Muscle of arm (tissue), 14 donors: ENCODE results near the gene TRERF1. TPM values are rescaled to one million over a fixed set of nuclear protein-coding genes. Genes with fewer than 3 reads are reported as not detected.
"Not testable (repeated sequence)": the region's sequence is repeated elsewhere in the genome, so short reads cannot be mapped to it uniquely, and the experiment has no call there.

Experiments
- DNase-seq: peaks from one replicate; pipeline ENCODE4 v3.0.0-alpha.2; 2013
- long read RNA-seq, 11 donors: transcript quantifications; one replicate each; lab custom pipeline, GENCODE V29; 2026
- polyA plus RNA-seq, 12 donors: library from polyadenylated mRNA; unstranded; fragments of 120-200 nt; gene quantifications; one replicate each; pipeline ENCODE4 v1.2.1, GENCODE V29; 2013; ENCODE audit not compliant: insufficient read length in 12 of 12

TRERF1 gene, protein sequence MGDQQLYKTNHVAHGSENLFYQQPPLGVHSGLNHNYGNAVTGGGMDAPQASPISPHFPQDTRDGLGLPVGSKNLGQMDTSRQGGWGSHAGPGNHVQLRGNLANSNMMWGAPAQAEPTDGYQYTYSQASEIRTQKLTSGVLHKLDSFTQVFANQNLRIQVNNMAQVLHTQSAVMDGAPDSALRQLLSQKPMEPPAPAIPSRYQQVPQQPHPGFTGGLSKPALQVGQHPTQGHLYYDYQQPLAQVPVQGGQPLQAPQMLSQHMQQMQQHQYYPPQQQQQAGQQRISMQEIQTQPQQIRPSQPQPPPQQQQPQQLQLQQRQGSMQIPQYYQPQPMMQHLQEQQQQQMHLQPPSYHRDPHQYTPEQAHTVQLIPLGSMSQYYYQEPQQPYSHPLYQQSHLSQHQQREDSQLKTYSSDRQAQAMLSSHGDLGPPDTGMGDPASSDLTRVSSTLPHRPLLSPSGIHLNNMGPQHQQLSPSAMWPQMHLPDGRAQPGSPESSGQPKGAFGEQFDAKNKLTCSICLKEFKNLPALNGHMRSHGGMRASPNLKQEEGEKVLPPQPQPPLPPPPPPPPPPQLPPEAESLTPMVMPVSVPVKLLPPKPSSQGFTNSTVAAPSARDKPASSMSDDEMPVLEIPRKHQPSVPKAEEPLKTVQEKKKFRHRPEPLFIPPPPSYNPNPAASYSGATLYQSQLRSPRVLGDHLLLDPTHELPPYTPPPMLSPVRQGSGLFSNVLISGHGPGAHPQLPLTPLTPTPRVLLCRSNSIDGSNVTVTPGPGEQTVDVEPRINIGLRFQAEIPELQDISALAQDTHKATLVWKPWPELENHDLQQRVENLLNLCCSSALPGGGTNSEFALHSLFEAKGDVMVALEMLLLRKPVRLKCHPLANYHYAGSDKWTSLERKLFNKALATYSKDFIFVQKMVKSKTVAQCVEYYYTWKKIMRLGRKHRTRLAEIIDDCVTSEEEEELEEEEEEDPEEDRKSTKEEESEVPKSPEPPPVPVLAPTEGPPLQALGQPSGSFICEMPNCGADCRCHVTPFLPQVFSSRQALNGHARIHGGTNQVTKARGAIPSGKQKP (N-terminal part only)
- 10 to 100 TPM in 4 of 12 donors, 1 to 10 TPM in 7, not detected in 1; 7.0 to 20.6 (median 9.2) TPM for polyA plus RNA-seq
- long read RNA-seq, donor 1, result 0 reads
- long read RNA-seq, donor 2, result 0 reads
- long read RNA-seq, donor 3, result 0 reads
- long read RNA-seq, donor 4, result 0 reads
- long read RNA-seq, donor 5, result 0 reads
- long read RNA-seq, donor 6, result 0 reads
- long read RNA-seq, donor 7, result 0 reads
- long read RNA-seq, donor 8, result 0 reads
- long read RNA-seq, donor 9, result 0 reads
- long read RNA-seq, donor 10, result 0 reads
- long read RNA-seq, donor 11, result 0 reads

DNA sequence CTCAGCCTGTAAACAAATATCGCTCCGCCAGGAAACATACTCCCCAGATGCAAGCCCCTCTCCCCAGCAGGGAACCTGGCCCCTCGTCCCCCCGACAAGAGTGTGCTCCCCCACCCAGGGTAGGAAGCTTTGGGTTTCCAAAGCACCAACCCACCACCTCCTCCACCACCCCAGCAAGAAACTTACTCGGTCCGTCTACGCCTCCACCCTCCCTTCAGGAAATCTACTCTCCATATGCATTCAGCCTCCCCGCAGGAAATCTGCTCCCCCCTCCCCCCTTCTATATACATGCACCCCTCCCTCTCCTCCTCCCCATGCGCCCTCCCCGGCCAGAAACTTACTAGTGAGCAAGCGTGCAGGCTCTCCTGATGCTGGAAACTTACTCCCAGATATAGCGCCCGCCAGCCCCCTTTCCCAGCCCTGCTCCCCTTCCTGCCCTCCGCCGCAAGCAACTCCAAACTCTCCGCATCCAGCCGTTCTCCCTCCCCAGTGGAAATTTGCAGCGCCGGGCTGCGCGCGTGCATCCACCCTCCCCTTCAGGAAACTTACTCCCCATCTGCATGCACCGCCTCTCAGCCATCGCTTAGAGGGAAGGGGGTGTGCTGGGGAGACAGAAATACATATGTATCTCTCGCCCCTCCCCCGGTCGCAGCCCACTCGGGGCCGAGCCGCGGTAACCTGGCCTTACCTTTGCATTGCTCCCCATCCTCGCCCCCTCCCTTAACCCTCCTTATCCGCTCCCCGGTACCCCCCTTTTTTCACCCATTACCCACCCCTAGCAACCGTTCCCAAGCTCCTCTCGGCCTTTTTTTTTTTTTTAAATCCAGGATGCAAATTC, at the start of gene TRERF1:
Gene TRERF1 (minus strand): TSS at position 594 of the 838 bp plus-strand sequence. CDS start 182,336 bp downstream, outside the sequence.
- peak; percentile 85 for DNase-seq

DNA sequence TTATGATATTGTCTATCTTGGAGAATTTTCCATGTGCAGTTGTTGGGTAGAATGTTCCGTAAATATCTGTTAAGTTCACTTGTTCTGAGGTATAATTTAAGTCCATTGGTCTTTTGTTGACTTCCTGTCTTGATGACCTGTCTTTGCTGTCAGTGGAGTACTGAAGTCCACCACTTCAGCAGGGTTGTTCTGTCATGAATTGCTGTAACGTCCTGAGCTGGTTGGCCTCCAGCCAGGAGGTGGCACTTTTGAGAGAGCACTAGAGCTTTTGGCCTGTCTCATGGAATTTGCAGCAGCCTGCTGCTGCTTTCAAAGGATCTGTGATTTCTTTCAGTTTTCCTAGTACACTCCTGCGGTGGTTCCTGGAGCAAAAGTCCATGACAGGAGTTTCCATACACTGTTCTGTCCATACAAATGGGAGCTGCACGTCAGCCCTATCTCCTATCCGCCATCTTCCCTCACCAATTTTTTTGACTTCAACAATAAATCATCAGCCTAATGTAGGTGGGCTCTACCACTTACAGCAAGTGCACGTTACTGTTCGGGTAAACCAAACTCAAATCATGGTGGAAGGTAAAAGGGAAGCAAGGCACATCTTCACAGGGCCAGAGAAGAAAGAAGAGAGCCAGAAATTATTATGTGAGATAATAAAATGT, 46.9 kb upstream of the TRERF1 start:
- no peak for DNase-seq

DNA sequence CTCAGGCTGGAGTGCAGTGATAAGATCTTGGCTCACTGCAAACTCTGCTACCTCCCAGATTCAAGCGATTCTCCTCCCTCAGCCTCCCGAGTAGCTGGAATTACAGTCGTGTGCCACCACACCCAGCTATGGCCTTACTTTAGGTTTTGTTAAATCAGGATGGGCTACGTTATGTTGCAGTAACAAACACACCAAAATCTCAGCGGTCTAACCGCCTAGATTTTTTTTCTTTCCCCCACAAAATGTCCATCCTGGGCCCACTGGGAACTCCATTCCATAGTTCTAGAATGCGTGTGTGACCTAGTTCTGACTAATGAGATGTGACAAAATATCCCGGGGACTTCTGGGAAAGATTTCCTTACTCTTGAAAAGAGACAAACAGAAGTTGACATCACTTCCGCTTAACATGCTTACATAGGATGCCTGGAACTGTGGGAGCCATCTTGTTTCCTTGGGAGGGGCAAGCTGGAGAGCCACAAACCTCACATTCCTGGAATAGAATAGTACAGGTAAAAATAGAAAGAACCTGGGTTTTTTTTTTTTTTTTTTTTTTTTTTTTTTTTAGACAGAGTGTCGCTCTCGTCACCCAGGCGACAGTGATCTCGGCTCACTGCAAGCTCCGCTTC, 42.3 kb upstream of the TRERF1 start:
- DNase-seq, result no peak

DNA sequence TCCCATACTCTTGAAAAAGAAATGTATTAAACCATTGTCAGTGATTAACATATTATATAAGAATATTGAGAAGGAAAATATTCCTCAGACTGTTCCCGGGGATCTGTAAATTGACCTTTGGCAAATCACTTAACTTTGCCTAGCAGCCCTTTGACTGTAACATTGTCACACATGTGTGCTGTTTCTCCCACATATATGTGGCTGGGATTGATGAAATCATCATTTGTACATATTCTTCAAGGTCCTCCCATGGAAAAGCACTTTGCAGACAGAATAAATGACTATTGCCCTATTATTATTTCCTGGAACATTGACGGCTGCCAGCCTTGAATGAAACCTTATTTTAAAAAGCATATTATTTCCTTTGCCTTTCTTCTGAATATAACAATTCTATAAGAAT, 36.4 kb upstream of the TRERF1 start:
- DNase-seq, result no peak

DNA sequence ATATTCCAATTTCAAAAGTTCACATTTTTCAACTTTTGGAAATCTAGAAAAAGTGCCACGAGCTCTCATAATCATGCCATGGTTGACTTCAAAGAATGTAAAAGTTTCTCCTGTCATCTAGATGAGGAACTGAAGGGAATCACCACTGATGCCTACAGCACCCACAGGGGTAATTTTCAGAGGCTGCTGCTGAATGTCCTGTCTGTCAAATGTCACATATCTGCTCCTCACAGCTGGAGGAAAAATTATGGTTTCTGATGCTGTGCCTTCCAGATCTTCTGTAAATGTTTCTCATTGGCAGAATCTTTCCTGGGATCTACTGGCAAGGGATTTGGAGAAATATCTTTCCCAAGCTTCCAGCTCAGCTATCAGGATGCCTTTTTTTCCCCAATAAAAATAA, 32.5 kb upstream of the TRERF1 start:
- no peak for DNase-seq

DNA sequence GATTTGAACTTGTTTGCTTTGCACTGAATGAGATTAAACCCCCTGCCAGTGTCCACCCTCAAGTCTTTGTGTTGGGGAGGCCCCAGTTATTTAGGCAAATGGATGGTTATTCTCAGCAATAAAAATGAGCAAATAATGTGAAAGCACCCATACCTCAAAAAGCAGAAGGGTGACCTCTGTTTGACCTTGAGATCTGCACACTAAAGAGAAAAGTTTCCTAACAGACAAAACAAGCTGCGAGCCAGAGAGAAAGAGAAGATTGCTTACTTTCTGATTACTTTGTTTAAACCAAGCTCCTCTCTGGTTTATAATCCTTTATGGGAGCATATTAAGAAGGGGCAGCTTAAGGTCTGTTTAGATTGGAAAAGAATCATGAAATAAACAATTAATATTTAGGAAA, 30.4 kb upstream of the TRERF1 start:
- DNase-seq, result peak; percentile 14

DNA sequence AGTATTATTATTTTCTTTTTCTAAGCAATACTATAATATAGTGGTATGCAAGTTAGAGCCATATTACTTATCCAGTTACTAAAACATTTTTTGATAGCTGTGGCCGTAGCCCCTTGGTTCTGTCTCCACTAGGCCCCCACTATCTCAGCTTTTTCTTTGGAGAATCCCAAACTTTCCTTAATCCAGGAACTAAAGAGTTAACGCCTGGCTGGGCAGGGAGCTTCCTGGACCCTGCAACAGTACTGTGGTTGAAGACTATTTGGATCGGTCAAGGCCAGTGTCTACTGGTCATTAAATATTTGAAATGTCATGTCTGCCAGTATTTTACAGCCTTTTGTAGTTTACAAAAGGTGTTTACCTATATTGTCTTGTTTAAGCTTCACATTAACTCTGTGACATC, 20.0 kb upstream of the TRERF1 start:
- no peak for DNase-seq

DNA sequence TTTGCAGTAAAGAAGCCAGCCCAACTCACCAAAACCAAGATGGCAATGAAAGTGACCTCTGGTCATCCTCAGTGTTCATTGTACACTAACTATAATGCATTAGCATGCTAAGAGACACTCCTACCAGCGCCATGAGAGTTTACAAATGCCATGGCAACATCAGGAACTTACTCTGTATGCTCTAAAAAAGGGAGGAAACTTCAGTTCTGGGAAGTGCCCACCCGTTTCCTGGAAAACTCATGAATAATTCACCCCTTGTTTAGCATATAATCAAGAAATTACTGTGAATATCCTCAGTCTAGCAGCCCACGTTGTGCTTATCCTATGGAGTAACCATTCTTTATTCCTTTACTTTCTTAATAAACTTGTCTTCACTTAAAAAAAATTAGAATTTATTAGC, 19.4 kb upstream of the TRERF1 start:
- no peak for DNase-seq

DNA sequence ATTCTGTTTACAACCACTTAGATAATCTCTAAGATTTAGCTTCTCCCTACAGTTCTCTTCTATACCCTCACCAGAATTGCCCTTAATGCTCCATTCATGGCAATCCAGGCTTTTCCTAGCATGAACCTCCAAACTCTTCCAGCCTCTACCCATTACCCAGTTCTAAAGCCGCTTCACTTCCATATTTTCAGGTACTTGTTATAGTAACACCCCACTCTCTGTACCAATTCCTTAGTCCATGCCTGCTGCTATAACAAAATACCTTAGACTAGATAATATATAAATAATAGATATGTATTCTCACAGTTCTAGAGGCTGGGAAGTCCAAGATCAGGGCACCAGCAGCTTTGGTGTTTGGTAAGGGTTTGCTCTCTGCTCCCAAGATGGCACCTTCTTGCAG, 16.5 kb upstream of the TRERF1 start:
- DNase-seq, result no peak

DNA sequence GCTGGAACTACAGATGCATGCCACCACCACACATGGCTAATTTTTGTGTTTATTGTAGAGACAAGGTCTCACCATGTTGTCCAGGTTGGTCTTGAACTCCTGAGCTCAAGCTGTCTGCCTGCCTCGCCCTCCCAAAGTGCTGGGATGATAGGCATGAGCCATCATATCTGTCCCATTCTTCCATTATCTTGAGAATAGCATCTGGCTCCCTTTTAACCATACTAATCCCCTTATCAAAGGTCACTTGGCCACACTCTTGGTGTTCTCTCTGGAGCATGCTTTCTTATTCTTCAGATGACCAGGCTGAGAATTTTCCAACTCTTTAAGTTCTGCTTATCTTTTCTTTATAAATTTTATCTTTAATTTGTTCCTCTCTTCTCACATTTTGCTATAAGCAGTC, 15.9 kb upstream of the TRERF1 start:
- no peak for DNase-seq

DNA sequence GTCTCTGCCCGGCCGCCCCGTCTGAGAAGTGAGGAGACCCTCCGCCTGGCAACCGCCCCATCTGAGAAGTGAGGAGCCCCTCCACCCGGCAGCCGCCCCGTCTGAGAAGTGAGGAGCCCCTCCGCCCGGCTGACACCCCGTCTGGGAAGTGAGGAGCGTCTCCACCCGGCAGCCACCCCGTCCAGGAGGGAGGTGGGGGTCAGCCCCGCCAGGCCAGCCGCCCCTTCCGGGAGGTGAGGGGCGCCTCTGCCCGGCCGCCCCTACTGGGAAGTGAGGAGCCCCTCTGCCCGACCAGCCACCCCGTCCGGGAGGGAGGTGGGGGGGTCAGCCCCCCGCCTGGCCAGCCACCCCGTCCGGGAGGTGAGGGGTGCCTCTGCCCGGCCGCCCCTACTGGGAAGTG, 14.7 kb upstream of the TRERF1 start:
- DNase-seq, result not testable (repeated sequence)

DNA sequence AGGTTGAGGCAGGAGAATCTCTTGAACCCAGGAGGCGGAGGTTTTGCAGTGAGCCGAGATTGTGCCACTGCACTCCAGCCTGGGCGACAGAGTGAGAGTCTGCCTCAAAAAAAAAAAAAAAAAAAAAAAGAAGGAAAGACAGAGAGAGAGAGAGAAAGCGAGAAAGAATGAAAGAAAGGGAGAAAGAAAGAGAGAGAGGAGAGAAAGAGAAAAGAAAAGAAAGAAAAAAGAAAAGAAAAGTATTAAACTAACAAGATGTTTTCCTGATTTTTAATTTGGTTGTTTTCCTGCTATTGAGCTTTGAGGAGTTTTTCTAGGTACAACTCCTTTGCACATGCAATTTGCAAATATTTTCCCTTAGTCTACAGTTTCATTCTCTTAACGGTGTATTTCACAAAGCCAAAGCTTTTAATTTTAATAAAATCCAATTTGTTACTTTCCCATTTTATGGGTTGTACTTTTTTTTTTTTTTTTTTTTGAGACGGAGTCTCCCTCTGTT, 10.8 kb upstream of the TRERF1 start:
- DNase-seq, result no peak

DNA sequence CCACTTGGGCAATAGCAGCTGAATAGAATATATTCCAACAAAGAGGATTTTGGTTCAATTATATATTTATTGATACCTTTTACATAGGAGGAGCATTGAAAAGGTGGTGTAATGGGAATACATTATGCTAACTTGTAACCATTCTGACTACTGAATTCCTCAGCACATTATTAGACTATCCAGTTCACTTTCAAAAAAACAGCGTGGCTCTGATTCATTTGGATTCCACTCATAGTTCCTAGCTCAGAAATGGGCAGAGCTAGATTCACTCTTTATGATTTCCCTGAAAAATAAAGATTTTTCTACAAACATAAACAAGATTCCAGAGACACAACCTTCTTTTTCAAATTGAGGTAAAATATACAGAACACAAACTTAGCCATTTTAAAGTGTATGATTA, 9.2 kb upstream of the TRERF1 start:
- no peak for DNase-seq

DNA sequence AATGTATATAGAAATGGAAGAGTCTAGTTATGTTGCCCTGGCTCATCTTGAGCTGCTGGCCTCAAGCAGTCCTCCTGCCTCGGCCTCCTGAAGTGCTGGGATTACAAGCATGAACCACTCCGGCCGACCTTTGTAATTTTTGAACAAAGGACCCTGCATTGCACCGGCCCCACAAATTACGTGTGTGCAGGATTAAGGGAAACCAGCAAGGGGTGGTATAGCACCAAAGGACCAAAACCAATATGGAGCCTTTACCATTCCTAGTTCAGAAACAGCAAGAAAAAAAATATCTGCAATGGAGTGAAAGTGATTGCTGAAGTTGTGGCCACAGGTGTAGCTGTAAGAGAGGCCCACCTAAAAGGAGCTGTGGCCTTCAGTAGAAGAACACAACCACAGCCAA, 8.2 kb upstream of the TRERF1 start:
- DNase-seq, result no peak

DNA sequence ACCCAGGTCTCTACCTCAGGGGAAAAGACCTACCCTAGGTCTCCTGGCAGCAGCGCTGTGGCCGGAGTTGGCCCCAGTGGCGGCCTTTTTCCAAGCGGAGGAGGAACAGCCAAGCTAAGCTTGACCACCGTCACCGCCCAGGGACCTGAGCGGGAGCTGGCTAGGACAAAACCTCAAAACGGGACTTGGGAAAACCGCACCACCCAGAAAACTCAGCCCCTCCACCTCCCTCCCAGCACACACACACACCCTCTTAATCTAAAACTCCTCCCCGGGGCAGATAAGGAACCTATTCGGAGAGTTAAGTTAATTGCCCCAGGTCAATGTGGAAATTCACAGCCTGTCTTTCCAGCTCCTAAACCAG, 2.7 kb upstream of the TRERF1 start:
- no peak for DNase-seq

DNA sequence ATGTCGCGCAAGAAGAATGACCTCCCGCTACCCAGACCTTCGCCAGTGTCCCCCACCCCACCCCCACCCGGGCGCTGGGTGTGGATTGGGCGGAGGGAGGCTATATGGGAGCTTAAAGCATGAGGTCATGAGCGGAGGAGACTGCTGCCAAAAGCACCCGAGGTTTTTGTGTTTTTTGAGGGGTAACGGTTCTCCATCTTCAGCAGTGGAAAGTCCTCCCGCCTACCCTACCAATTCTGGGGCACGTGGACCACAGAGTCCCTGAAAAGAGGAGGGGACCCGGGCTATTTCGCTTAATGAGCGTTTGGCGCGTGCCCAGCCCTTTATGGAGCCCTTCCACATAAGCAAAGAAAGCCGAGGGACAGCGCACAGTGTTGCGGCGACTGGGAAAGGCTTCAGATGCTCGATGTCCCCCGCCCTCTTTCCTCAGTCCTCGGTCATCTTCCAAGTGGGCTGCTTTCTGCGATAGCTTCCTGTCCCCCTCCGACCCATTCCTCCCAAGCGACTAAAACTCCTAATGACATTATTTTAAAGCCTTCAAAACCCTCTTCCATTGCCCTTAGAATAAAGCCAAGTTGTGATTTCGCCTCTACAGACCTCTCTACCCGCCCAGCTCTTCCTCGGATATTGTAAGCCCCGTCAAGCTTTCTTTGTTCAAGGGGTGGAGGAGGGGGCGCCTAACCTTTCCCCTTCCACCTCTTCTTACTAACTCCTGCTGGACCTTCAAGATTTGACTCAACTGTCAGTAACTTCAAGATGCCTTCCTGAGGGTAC, 2.1 kb upstream of the TRERF1 start:
- peak; percentile 80 for DNase-seq

DNA sequence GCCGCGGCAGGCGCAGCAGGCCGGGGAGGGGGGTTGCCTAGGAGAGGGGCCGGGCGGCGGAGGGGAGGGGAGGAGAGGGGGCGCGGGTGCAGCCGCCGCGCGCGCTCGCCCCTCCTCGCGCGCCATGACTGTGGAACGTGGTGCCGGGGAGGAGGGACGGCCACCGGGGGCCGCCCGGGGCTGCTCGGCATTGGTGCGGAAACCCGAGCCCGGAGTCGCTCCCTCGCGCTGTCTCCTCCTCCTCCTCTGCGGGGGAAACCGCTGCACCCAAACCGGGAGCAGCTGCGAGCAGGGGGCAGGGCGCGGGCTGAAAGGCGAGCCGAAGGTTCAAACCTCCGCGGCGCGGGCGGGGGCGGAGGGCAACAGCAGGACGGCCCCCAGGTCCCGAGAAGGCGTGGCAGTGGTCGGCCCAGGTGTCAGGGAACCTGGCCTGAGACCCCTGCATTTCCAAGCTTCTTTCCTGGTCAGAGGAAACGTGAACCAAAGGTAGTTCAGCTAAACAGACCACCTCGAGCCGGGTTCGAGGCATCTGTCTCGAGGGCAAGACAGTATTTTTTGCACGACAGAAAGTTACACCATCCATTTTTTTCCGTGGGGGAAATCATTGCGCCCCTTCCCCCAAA, 1.4 kb upstream of the TRERF1 start:
- DNase-seq, result peak; percentile 94
